Measurements from ENCODE around the gene GNPAT.

The GNPAT gene

DNA sequence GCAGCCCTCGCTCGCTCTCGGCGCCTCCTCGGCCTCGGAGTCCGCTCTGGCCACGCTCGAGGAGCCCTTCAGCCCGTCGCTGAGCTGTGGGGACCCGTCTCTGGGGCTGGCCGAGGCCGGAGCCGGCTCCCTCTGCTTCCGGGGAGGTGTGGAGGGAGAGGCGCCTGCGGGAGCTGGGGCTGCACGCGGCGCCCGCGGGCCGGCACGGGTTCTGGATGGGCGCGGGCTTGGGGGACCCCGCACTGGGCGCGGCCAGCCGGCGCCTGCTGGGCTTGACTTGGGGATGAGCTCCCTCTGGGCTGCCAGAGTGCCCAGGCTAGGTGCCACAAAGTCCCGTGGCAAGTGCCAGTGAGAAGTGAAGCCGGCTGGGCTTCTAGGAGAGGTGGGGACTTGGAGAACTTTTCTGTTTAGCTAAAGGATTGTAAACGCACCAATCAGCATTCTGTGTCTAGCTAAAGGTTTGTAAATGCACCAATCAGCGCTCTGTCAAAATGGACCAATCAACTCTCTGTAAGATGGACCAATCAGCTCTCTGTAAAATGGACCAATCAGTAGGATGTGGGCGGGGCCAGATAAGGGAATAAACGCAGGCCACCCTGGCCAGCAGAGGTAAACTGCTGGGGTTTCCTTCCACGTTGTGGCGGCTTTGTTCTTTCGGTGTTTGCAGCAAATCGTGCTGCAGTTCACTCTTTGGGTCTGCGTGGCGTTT is 76.4 kb downstream of the GNPAT start:
- DNase-seq (ENCODE audit: low read depth) = no peak

DNA sequence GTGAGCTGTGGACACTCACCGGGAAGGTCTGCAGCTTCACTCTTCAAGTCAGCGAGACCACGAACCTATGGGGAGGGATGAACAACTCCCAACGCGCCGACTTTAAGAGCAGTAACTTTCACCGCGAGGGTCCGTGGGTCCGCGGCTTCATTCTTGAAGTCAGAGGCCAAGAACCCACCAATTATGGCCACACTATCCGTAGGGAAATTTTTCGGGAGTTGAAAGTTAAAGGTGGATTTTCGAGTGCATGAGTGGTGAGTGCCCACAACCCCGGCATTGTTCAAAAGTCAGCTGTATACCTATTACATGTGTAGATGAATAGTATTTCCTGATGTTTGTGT is 77.0 kb downstream of the GNPAT start:
- no peak for DNase-seq (ENCODE audit: low read depth)

DNA sequence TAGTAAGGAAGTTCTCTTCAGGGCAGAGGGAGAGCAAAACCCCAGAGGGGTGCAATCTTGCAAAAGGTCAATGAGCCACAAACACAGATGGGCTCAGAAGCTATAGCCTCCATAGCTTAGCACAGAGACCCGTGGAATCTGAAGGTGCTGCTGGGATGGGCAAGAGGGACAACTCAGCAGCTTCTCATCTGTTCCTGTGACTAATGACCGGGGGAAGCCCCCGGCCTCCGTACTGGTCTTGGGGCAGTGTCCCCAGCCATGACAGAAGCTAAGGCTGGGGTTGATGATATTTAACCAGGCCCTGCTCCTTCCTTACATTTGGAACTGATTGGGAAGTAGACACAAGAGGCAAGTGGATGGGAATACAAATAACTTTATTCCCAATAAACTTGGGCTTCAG is 77.6 kb downstream of the GNPAT start:
- no peak for DNase-seq (ENCODE audit: low read depth)

GRCh38 chr1:231319080-231319479 is 78.1 kb downstream of the GNPAT start:
- no peak for DNase-seq (ENCODE audit: low read depth)

GRCh38 chr1:231322880-231323530 is 82.0 kb downstream of the GNPAT start:
- DNase-seq (ENCODE audit: low read depth) = no peak

DNA sequence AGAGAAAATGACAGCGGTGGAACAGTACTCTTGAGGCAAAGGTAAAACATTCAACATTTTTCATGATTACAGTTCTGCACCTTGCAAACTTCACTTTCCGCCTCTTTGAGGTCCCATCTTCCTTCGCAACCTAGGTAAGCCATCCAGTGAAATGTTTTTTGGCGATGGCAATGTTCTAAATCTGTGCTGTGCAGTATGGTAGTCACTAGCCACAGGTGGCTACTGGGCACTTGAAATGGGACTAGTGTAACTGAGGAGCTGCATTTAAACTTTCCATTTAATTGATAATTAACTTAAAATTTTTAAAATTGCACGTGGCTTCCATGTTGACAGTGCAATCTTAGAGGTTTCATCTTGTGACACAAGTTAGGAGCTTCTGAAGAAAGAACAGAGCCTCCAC is 83.6 kb downstream of the GNPAT start:
- DNase-seq (ENCODE audit: low read depth) = no peak

DNA sequence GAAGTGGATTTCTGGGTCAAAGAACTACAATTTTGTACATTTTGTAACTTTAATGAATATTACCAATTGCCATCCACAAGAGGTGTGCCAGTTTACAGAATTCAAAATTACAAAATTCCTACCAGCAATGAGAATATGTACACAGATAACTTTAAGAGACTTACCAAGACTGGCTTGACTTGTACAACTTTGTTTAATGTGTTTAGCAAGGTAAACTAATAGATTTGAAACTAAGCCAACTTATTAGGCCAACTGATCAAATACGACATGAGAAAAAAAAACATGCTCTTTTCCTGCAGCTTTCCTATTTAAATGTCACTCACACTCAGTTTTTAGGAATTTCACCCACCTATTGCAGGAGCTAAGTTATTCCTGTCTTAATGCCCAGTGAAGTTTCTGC is 85.2 kb downstream of the GNPAT start:
- DNase-seq (ENCODE audit: low read depth) = no peak
